SK-N-DZ (cell line): ENCODE data around the gene USP30.

Source experiments
- DNase-seq: peaks from one replicate; pipeline ENCODE4 v3.0.0-alpha.2; 2015; ENCODE audit warnings: low spot score
- small RNA-seq, 2 experiments: library from RNA; depleted of rRNA; stranded (forward); fragments of <200 nt; gene quantifications; one replicate each; pipeline ENCODE3, GENCODE V24; 2014

The USP30 gene

GRCh38 chr12:109126784-109127183 is 74.4 kb downstream of the USP30 start:
- DNase-seq, result no peak

- no peak for DNase-seq
Observed at GRCh38 chr12:109127533-109128242, 75.3 kb downstream of the USP30 start.

GRCh38 chr12:109130297-109131153 is 78.1 kb downstream of the USP30 start:
- no peak for DNase-seq

GRCh38 chr12:109131154-109132050 is 79.0 kb downstream of the USP30 start:
- DNase-seq, result no peak

GRCh38 chr12:109134186-109134917 is 82.0 kb downstream of the USP30 start:
- no peak for DNase-seq

GRCh38 chr12:109137055-109137454 is 84.7 kb downstream of the USP30 start:
- no peak for DNase-seq

Small RNA genes lying within 50 kb of the gene (small RNA-seq; reads per million reads assigned to genes)
- gene AC190387.1 (0 reads per million in 2 experiments), gene RNA5SP372 (0.03 to 2.2 reads per million in 2 experiments)
